PFSK-1 (cell line): Measurements from ENCODE around the gene PCBD1.

Source experiments
- REST ChIP-seq, 2 experiments: IDR thresholded peaks; 2 replicates each; pipeline versions ENCODE4 v1.6.1 to v1.8.0; 2011 to 2012; ENCODE audit warnings: low read depth in 2 of 2, low read length in 2 of 2, control low read depth in 1 of 2, inconsistent platforms in 1 of 2, mild to moderate bottlenecking in 1 of 2, moderate library complexity in 1 of 2; ENCODE audit not compliant: insufficient read depth in 1 of 2
- SIN3A ChIP-seq: IDR thresholded peaks from 2 replicates; pipeline ENCODE4 v1.6.1; 2012; ENCODE audit warnings: mild to moderate bottlenecking, low read length, moderate library complexity, borderline replicate concordance; ENCODE audit not compliant: insufficient read depth

GRCh38 chr10:70856454-70856853 lies 31.9 kb downstream of the PCBD1 start:
- TF ChIP-seq REST (IDR thresholded peaks at IDR 0.05; ENCODE audit: insufficient read depth in 1 of 2, low read depth in 2 of 2, low read length in 2 of 2) = no peak
- TF ChIP-seq SIN3A = no peak
